HepG2 (cell line): Measurements from ENCODE around the gene EXOC6B.

ENCODE experiments used
- ETV5 ChIP-seq: IDR thresholded peaks from 2 replicates; pipeline ENCODE4 v1.6.1; 2018; ENCODE audit warnings: missing biosample characterization, missing genetic modification reagents, inconsistent platforms, borderline replicate concordance
- FOXM1 ChIP-seq: sonication (generic); formaldehyde crosslinking; IDR thresholded peaks from 2 replicates; pipeline ENCODE4 v1.5.0; 2020; ENCODE audit warnings: missing genetic modification reagents
- JUND ChIP-seq: sonication (generic); formaldehyde crosslinking; IDR thresholded peaks from 2 replicates; pipeline ENCODE4 v1.8.0; 2022; ENCODE audit warnings: mild to moderate bottlenecking, missing genetic modification reagents
- SMC3 ChIP-seq: IDR thresholded peaks from 2 replicates; pipeline ENCODE4 v1.6.1; 2011; ENCODE audit warnings: low read length, improper control_type of control experiment
- TBX3 ChIP-seq: fragments of 450-650 bp; IDR thresholded peaks from 2 replicates; pipeline ENCODE4 v1.6.1; 2017; ENCODE audit warnings: antibody characterized with exemption, mild to moderate bottlenecking, inconsistent platforms, borderline replicate concordance
- ZFP37 ChIP-seq: sonication (generic); formaldehyde crosslinking; IDR thresholded peaks from 2 replicates; pipeline ENCODE4 v1.4.0; 2020; ENCODE audit warnings: missing genetic modification reagents, borderline replicate concordance
- ZNF747 ChIP-seq: sonication (generic); formaldehyde crosslinking; IDR thresholded peaks from 2 replicates; pipeline ENCODE4 v1.8.1; 2023; ENCODE audit warnings: missing genetic modification reagents, mild to moderate bottlenecking, borderline replicate concordance
- TF ChIP-seq, protein P1 (sequence below): IDR thresholded peaks from 2 replicates; pipeline ENCODE4 v1.6.1; 2016; ENCODE audit warnings: low read depth, borderline replicate concordance

DNA sequence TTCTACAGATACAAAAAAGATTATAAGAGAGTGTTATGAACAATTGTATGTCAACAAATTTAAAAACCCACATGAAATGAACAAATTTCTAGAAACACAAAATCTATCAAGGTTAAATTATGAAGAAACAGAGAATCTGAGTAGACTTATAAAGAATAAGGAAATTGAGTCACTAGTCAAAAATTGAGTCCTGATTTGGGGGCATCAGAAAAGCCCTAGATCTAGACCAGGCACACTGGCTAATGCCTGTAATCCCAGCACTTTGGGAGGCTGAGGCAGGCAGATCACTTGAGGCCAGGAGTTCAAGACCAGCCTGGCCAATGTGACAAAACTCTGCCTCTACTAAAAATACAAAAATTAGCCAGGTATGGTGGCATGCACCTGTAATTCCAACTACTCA is 46.0 kb upstream of the EXOC6B start:
- TF ChIP-seq JUND (CRISPR knock-in tag) (no peak), ZNF747 (CRISPR knock-in tag) (no peak), ETV5 (CRISPR knock-in tag) (no peak), FOXM1 (no peak), ZFP37 (CRISPR knock-in tag) (no peak), TBX3 (no peak), SMC3 (no peak)
- TF ChIP-seq, protein P1, sequence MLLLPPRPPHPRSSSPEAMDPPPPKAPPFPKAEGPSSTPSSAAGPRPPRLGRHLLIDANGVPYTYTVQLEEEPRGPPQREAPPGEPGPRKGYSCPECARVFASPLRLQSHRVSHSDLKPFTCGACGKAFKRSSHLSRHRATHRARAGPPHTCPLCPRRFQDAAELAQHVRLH, result no peak
